ENCODE results near the gene PSMB8. TPM values are rescaled to one million over a fixed set of nuclear protein-coding genes. Genes with fewer than 3 reads are reported as not detected.

Gene PSMB8
- total RNA-seq, 1 donor from 2014 or later, result not detected

GRCh38 chr6:32842021-32842650 is 1.7 kb downstream of the PSMB8 start:
- H3K27ac Mint-ChIP-seq (ENCODE audit: unreplicated experiment), result no peak overlapping the region
- H3K4me1 Mint-ChIP-seq (ENCODE audit: low read depth, unreplicated experiment), result peaks cover 5% of the 10 kb centered on the region
- TF ChIP-seq CTCF (IDR thresholded peaks at IDR 0.05; ENCODE audit: partially characterized antibody, unreplicated experiment), result no peak
- peaks cover 15% of the 10 kb centered on the region for H3K27me3 Mint-ChIP-seq (ENCODE audit: unreplicated experiment)
- peaks cover 3% of the 10 kb centered on the region for H3K9me3 Mint-ChIP-seq (ENCODE audit: unreplicated experiment)
- H3K4me3 Mint-ChIP-seq (ENCODE audit: unreplicated experiment), result peak overlapping the region; percentile 8
- H3K36me3 Mint-ChIP-seq (ENCODE audit: unreplicated experiment), result no peaks in the 10 kb centered on the region
- no peak for DNase-seq

GRCh38 chr6:32840604-32841246 is 3.1 kb downstream of the PSMB8 start:
- Mint-ChIP-seq H3K36me3 (ENCODE audit: unreplicated experiment) (no peaks in the 10 kb centered on the region), H3K27ac (ENCODE audit: unreplicated experiment) (no peak overlapping the region), H3K27me3 (ENCODE audit: unreplicated experiment) (peaks cover 15% of the 10 kb centered on the region), H3K4me1 (ENCODE audit: low read depth, unreplicated experiment) (peaks cover 5% of the 10 kb centered on the region), H3K9me3 (ENCODE audit: unreplicated experiment) (peaks cover 3% of the 10 kb centered on the region), H3K4me3 (ENCODE audit: unreplicated experiment) (peak overlapping the region; percentile 23)
- no peak for TF ChIP-seq CTCF (IDR thresholded peaks at IDR 0.05; ENCODE audit: partially characterized antibody, unreplicated experiment)
- DNase-seq, result no peak

- Mint-ChIP-seq H3K9me3 (ENCODE audit: unreplicated experiment) (peaks cover 3% of the 10 kb centered on the region), H3K27me3 (ENCODE audit: unreplicated experiment) (peaks cover 12% of the 10 kb centered on the region), H3K36me3 (ENCODE audit: unreplicated experiment) (no peaks in the 10 kb centered on the region), H3K27ac (ENCODE audit: unreplicated experiment) (no peak overlapping the region), H3K4me1 (ENCODE audit: low read depth, unreplicated experiment) (peaks cover 5% of the 10 kb centered on the region), H3K4me3 (ENCODE audit: unreplicated experiment) (no peak overlapping the region)
- no peak for TF ChIP-seq CTCF (IDR thresholded peaks at IDR 0.05; ENCODE audit: partially characterized antibody, unreplicated experiment)
- DNase-seq, result no peak
Measured at GRCh38 chr6:32839356-32839755, 4.5 kb downstream of the PSMB8 start.

GRCh38 chr6:32838114-32838958 is 5.5 kb downstream of the PSMB8 start, which contains the start of gene TAP2:
Gene TAP2 (minus strand): TSS chr6:32838739. CDS start chr6:32838233, 506 bp downstream.
- TF ChIP-seq CTCF (IDR thresholded peaks at IDR 0.05; ENCODE audit: partially characterized antibody, unreplicated experiment), result peak; percentile 84
- no peaks in the 10 kb centered on the region for H3K36me3 Mint-ChIP-seq (ENCODE audit: unreplicated experiment)
- H3K4me3 Mint-ChIP-seq (ENCODE audit: unreplicated experiment), result peak within 1 kb of the TSS; percentile 80
- peaks cover 3% of the 10 kb centered on the region for H3K27me3 Mint-ChIP-seq (ENCODE audit: unreplicated experiment)
- H3K4me1 Mint-ChIP-seq (ENCODE audit: low read depth, unreplicated experiment), result no peaks in the 10 kb centered on the region
- peaks cover 3% of the 10 kb centered on the region for H3K9me3 Mint-ChIP-seq (ENCODE audit: unreplicated experiment)
- DNase-seq, result peak; percentile 99
- H3K27ac Mint-ChIP-seq (ENCODE audit: unreplicated experiment), result no peak within 1 kb of the TSS
